HepG2 (cell line): ENCODE results near the gene TNRC18.

Experiments used
- EP300 ChIP-seq, 3 experiments: sonication (generic) in 1 of 3; formaldehyde crosslinking in 1 of 3; IDR thresholded peaks; 2 replicates each; pipeline versions ENCODE4 v1.5.1 to v1.6.1; 2011 to 2020; ENCODE audit warnings: low read depth in 2 of 3, low read length in 2 of 3, borderline replicate concordance in 1 of 3, improper control_type of control experiment in 1 of 3, mild to moderate bottlenecking in 1 of 3, missing genetic modification reagents in 1 of 3, moderate library complexity in 1 of 3
- FOXK2 ChIP-seq: fragments of 450-650 bp; IDR thresholded peaks from 2 replicates; pipeline ENCODE4 v1.6.1; 2016
- FOXM1 ChIP-seq: sonication (generic); formaldehyde crosslinking; IDR thresholded peaks from 2 replicates; pipeline ENCODE4 v1.5.0; 2020; ENCODE audit warnings: missing genetic modification reagents
- NCOA1 ChIP-seq: sonication (generic); formaldehyde crosslinking; IDR thresholded peaks from 2 replicates; pipeline ENCODE4 v1.9.0; 2021; ENCODE audit warnings: missing genetic modification reagents
- RAD21 ChIP-seq: fragments of 450-650 bp; formaldehyde crosslinking; IDR thresholded peaks from 2 replicates; pipeline ENCODE4 v1.5.0; 2020; ENCODE audit warnings: mild to moderate bottlenecking
- ZFX ChIP-seq: sonication (generic); formaldehyde crosslinking; IDR thresholded peaks from 2 replicates; pipeline ENCODE4 v1.4.0; 2020; ENCODE audit warnings: mild to moderate bottlenecking, low read depth, missing genetic modification reagents, moderate library complexity
- TF ChIP-seq, protein P1 (sequence below): IDR thresholded peaks from 2 replicates; pipeline ENCODE4 v1.6.1; 2018; ENCODE audit warnings: missing genetic modification reagents, mild to moderate bottlenecking, missing compliant biosample characterization
- TF ChIP-seq, protein P2 (sequence below): sonication (generic); formaldehyde crosslinking; IDR thresholded peaks from 2 replicates; pipeline ENCODE4 v1.5.0; 2020; ENCODE audit warnings: mild to moderate bottlenecking, missing genetic modification reagents, moderate library complexity
- TF ChIP-seq, protein P3 (sequence below), 2 experiments: IDR thresholded peaks; 2 replicates each; pipeline ENCODE4 v1.6.1; 2011 to 2012; ENCODE audit warnings: low read length in 2 of 2, borderline replicate concordance in 1 of 2, low read depth in 1 of 2, mild to moderate bottlenecking in 1 of 2, moderate library complexity in 1 of 2

DNA sequence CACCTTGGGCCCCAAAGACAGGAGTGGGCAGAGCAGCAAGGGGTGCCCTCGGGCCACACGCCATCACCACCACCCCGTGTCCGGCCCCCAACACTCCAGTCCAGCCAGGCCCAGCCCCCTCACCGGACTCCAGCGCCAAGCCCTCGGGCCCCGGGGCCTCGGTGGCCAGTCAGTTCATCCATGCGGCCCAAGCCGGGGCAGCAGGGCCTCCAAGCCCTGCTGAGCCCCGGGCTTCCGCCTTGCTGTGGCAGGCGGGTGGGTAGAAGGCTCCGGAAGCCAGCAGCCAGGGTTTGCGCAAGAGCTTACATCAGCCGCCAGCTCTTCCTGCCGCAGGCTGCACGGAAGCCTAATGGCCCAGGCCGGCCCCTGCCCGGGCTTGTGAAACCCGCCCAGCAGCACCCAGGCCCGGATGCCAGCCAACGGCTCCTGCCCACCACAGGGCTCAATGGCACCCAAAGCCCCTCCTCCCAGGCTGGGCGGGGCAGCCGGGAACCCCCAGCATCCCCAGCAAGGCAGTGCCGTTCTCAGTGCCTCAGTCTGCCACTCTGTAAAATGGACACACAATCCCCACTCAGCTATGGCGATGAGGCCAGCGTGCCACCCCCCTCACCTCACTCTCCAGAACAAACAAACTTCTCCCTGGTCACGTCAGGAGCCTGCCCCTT, 26.5 kb downstream of the TNRC18 start:
- no peak for TF ChIP-seq RAD21 (CRISPR knock-in tag)
- TF ChIP-seq FOXK2 = no peak
- TF ChIP-seq, protein P1, sequence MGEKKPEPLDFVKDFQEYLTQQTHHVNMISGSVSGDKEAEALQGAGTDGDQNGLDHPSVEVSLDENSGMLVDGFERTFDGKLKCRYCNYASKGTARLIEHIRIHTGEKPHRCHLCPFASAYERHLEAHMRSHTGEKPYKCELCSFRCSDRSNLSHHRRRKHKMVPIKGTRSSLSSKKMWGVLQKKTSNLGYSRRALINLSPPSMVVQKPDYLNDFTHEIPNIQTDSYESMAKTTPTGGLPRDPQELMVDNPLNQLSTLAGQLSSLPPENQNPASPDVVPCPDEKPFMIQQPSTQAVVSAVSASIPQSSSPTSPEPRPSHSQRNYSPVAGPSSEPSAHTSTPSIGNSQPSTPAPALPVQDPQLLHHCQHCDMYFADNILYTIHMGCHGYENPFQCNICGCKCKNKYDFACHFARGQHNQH (CRISPR knock-in tag) = no peak
- no peak for TF ChIP-seq EP300 (IDR thresholded peaks at IDR 0.05; ENCODE audit: low read depth in 2 of 2, low read length in 2 of 2)
- TF ChIP-seq EP300 (CRISPR knock-in tag; IDR thresholded peaks at IDR 0.05; ENCODE audit: borderline replicate concordance) = no peak
- TF ChIP-seq FOXM1 (CRISPR knock-in tag) = no peak
- no peak for TF ChIP-seq NCOA1 (CRISPR knock-in tag)
- no peak; the same call in 1 of the 2 replicates for TF ChIP-seq ZFX (CRISPR knock-in tag)
- TF ChIP-seq, protein P2, sequence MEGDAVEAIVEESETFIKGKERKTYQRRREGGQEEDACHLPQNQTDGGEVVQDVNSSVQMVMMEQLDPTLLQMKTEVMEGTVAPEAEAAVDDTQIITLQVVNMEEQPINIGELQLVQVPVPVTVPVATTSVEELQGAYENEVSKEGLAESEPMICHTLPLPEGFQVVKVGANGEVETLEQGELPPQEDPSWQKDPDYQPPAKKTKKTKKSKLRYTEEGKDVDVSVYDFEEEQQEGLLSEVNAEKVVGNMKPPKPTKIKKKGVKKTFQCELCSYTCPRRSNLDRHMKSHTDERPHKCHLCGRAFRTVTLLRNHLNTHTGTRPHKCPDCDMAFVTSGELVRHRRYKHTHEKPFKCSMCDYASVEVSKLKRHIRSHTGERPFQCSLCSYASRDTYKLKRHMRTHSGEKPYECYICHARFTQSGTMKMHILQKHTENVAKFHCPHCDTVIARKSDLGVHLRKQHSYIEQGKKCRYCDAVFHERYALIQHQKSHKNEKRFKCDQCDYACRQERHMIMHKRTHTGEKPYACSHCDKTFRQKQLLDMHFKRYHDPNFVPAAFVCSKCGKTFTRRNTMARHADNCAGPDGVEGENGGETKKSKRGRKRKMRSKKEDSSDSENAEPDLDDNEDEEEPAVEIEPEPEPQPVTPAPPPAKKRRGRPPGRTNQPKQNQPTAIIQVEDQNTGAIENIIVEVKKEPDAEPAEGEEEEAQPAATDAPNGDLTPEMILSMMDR = no peak
- TF ChIP-seq, protein P3, sequence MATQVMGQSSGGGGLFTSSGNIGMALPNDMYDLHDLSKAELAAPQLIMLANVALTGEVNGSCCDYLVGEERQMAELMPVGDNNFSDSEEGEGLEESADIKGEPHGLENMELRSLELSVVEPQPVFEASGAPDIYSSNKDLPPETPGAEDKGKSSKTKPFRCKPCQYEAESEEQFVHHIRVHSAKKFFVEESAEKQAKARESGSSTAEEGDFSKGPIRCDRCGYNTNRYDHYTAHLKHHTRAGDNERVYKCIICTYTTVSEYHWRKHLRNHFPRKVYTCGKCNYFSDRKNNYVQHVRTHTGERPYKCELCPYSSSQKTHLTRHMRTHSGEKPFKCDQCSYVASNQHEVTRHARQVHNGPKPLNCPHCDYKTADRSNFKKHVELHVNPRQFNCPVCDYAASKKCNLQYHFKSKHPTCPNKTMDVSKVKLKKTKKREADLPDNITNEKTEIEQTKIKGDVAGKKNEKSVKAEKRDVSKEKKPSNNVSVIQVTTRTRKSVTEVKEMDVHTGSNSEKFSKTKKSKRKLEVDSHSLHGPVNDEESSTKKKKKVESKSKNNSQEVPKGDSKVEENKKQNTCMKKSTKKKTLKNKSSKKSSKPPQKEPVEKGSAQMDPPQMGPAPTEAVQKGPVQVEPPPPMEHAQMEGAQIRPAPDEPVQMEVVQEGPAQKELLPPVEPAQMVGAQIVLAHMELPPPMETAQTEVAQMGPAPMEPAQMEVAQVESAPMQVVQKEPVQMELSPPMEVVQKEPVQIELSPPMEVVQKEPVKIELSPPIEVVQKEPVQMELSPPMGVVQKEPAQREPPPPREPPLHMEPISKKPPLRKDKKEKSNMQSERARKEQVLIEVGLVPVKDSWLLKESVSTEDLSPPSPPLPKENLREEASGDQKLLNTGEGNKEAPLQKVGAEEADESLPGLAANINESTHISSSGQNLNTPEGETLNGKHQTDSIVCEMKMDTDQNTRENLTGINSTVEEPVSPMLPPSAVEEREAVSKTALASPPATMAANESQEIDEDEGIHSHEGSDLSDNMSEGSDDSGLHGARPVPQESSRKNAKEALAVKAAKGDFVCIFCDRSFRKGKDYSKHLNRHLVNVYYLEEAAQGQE (IDR thresholded peaks at IDR 0.05; ENCODE audit: borderline replicate concordance in 1 of 2, low read depth in 1 of 2, low read length in 2 of 2) = no peak
